HG03060 (cell line): Measurements from ENCODE around the gene ACTRT3.
"Not testable (repeated sequence)": the region's sequence is repeated elsewhere in the genome, so short reads cannot be mapped to it uniquely, and the experiment has no call there.

Source experiments
- ATAC-seq: cut with Tn5 transposase; IDR thresholded peaks from one replicate; pipeline ENCODE4 v1.9.1; 2021; ENCODE audit warnings: low read depth, moderate number of reproducible peaks; ENCODE audit not compliant: unreplicated experiment

The ACTRT3 gene

GRCh38 chr3:169772897-169773816 lies 3.8 kb upstream of the ACTRT3 start, which contains the start of gene MYNN:
TSS of gene MYNN (plus strand) at chr3:169773396. CDS start at chr3:169774296, 900 bp downstream.
- ATAC-seq: peak; percentile 63

- peak; percentile 11 for ATAC-seq
Measured at GRCh38 chr3:169772305-169772896, 3.0 kb upstream of the ACTRT3 start.

- ATAC-seq: no peak
Measured at GRCh38 chr3:169771497-169772304, 2.3 kb upstream of the ACTRT3 start.

- ATAC-seq: peak; percentile 47
Measured at GRCh38 chr3:169764882-169765612, 4.3 kb downstream of the ACTRT3 start, which contains the start of gene TERC. TSS of gene TERC (minus strand) at chr3:169765060.

GRCh38 chr3:169764312-169764881 lies 5.0 kb downstream of the ACTRT3 start:
- ATAC-seq: peak; percentile 33

GRCh38 chr3:169760479-169760878 lies 8.9 kb downstream of the ACTRT3 start:
- ATAC-seq: no peak

- no peak for ATAC-seq
Measured at GRCh38 chr3:169759256-169759655, 10.1 kb downstream of the ACTRT3 start.

GRCh38 chr3:169758359-169758994 lies 10.9 kb downstream of the ACTRT3 start:
- no peak for ATAC-seq

- no peak for ATAC-seq
Measured at GRCh38 chr3:169755488-169755887, 13.9 kb downstream of the ACTRT3 start.

GRCh38 chr3:169754711-169755110 lies 14.7 kb downstream of the ACTRT3 start:
- ATAC-seq: no peak

- ATAC-seq: no peak
Measured at GRCh38 chr3:169751875-169752274, 17.5 kb downstream of the ACTRT3 start.

GRCh38 chr3:169750665-169751064 lies 18.7 kb downstream of the ACTRT3 start:
- no peak for ATAC-seq

GRCh38 chr3:169748670-169749069 lies 20.7 kb downstream of the ACTRT3 start:
- no peak for ATAC-seq

GRCh38 chr3:169746924-169747323 lies 22.4 kb downstream of the ACTRT3 start:
- ATAC-seq: no peak

GRCh38 chr3:169744366-169745054 lies 24.9 kb downstream of the ACTRT3 start:
- no peak for ATAC-seq

- no peak for ATAC-seq
Measured at GRCh38 chr3:169739067-169739466, 30.3 kb downstream of the ACTRT3 start.

GRCh38 chr3:169731857-169732256 lies 37.5 kb downstream of the ACTRT3 start:
- ATAC-seq: not testable (repeated sequence)

- ATAC-seq: no peak
Measured at GRCh38 chr3:169722724-169723123, 46.6 kb downstream of the ACTRT3 start.

- not testable (repeated sequence) for ATAC-seq
Measured at GRCh38 chr3:169718415-169718814, 50.9 kb downstream of the ACTRT3 start.
